HL-60 (cell line): ENCODE data around the gene ITGAL.
"Not testable (repeated sequence)": the region's sequence is repeated elsewhere in the genome, so short reads cannot be mapped to it uniquely, and the experiment has no call there.

ENCODE experiments used
- DNase-seq, 2 experiments: peaks; one replicate each; pipeline ENCODE4 v3.0.0-alpha.2; 2010 to 2020; ENCODE audit warnings: low read depth in 1 of 2, low spot score in 1 of 2
- H3K27ac ChIP-seq: fragments of 250-450 bp; sonication (Bioruptor Pico); replicated peaks from 2 replicates; pipeline ENCODE4 v1.5.1; 2020; ENCODE audit warnings: mild to moderate bottlenecking, moderate library complexity
- H3K27me3 ChIP-seq: fragments of 250-450 bp; sonication (Bioruptor Pico); 2 replicates; pipeline ENCODE4 v1.5.1; 2021; ENCODE audit warnings: mild to moderate bottlenecking, moderate library complexity; ENCODE audit not compliant: insufficient read depth, poor library complexity, severe bottlenecking
- H3K4me3 ChIP-seq: replicated peaks from 2 replicates; pipeline ENCODE4 v1.5.1; 2011; ENCODE audit warnings: mild to moderate bottlenecking, control low read depth, low read length; ENCODE audit not compliant: insufficient read depth
- GABPA ChIP-seq: IDR thresholded peaks from 2 replicates; pipeline ENCODE4 v1.6.1; 2012; ENCODE audit warnings: low read depth
- POLR2AphosphoS5 ChIP-seq: IDR thresholded peaks from 2 replicates; pipeline ENCODE4 v1.6.1; 2012; ENCODE audit warnings: low read depth
- REST ChIP-seq: IDR thresholded peaks from 2 replicates; pipeline ENCODE4 v1.6.1; 2012; ENCODE audit warnings: low read depth; ENCODE audit not compliant: insufficient replicate concordance
- SPI1 ChIP-seq: IDR thresholded peaks from 2 replicates; pipeline ENCODE4 v1.6.1; 2012; ENCODE audit warnings: low read depth, mild to moderate bottlenecking, borderline replicate concordance
- TF ChIP-seq, protein P1 (sequence below): IDR thresholded peaks from one replicate; pipeline ENCODE4 v1.5.1; 2011; ENCODE audit warnings: low read length, control low read depth, inconsistent platforms; ENCODE audit not compliant: insufficient read depth

Gene ITGAL

DNA sequence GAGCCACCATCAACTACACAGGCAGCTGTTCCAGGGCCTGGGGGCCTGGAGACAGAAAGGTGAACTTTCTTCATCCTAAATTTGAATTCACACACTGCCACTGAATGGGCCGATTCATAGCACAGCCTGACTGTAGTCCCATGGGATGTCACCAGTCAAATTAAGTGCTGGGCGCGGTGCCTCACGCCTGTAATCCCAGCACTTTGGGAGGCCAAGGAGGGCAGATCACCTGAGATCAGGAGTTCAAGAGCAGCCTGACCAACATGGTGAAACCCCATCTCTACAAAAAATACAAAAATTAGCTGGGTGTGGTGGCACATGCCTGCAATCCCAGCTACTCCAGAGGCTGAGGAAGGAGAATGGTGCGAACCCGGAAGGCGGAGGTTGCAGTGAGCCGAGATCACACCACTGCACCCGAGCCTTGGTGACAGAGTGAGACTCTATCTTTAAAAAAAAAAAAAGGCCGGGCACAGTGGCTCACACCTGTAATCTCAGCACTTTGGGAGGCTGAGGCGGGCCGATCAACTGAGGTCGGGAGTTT, 67.5 kb downstream of the ITGAL start:
- not testable (repeated sequence) for H3K4me3 ChIP-seq, H3K27ac ChIP-seq, DNase-seq, H3K27me3 ChIP-seq

GRCh38 chr16:30540916-30541464, 68.4 kb downstream of the ITGAL start:
- not testable (repeated sequence) for H3K27me3 ChIP-seq, DNase-seq, H3K4me3 ChIP-seq, H3K27ac ChIP-seq

DNA sequence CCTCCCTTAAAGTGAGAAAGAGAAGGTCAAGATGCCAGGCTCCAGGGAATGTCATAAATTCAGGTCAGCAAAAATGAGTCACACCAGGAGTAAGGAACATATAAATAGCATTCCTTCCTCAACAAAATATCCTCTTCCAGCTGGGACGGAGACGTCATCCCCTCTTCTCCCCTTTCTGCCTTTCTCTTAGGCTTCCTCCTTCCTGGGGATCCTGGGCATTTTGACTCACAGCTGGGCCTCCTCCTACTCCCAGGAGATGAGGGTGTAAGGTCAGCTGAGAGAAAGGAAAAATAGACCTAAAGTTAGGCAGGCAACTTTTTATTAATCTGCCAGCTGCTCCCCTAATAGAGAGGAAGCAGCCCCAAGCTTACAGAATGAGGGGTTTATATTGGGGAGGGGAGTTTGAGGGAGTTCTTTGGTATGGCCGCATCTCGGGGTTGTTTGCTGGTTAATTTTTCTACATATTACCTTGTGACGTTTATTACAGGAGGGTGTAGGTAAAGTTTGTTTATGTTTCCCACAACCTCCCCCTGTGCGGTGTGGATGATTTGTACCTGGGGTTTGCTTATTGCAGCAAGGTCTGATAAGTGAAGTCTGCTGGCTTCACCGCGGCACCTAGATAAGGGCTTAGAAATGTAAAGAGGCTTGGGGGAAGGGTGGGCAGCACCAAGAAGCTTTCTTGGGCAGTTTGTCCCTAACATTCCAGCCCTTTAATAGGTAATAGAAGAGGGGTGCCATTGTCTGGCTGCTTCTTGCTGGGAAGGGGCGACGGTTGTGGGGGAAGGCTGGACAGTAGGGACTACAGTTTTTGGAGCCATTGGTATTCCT, 69.2 kb downstream of the ITGAL start:
- no peak overlapping the region for H3K27ac ChIP-seq
- TF ChIP-seq REST = no peak
- no peak for TF ChIP-seq GABPA
- TF ChIP-seq, protein P1, sequence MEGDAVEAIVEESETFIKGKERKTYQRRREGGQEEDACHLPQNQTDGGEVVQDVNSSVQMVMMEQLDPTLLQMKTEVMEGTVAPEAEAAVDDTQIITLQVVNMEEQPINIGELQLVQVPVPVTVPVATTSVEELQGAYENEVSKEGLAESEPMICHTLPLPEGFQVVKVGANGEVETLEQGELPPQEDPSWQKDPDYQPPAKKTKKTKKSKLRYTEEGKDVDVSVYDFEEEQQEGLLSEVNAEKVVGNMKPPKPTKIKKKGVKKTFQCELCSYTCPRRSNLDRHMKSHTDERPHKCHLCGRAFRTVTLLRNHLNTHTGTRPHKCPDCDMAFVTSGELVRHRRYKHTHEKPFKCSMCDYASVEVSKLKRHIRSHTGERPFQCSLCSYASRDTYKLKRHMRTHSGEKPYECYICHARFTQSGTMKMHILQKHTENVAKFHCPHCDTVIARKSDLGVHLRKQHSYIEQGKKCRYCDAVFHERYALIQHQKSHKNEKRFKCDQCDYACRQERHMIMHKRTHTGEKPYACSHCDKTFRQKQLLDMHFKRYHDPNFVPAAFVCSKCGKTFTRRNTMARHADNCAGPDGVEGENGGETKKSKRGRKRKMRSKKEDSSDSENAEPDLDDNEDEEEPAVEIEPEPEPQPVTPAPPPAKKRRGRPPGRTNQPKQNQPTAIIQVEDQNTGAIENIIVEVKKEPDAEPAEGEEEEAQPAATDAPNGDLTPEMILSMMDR = no peak
- TF ChIP-seq POLR2AphosphoS5 = no peak
- TF ChIP-seq SPI1 = no peak
- no peaks in the 10 kb centered on the region for H3K27me3 ChIP-seq
- H3K4me3 ChIP-seq = no peak overlapping the region
- no peak for DNase-seq

- Histone ChIP-seq H3K4me3 (no peak overlapping the region), H3K27ac (no peak overlapping the region), H3K27me3 (no peaks in the 10 kb centered on the region)
- DNase-seq = no peak
- no peak for TF ChIP-seq POLR2AphosphoS5
- no peak for TF ChIP-seq REST
- TF ChIP-seq GABPA = no peak
- TF ChIP-seq, protein P1 = no peak
- no peak for TF ChIP-seq SPI1
Measured at GRCh38 chr16:30543067-30543466, 70.5 kb downstream of the ITGAL start.

DNA sequence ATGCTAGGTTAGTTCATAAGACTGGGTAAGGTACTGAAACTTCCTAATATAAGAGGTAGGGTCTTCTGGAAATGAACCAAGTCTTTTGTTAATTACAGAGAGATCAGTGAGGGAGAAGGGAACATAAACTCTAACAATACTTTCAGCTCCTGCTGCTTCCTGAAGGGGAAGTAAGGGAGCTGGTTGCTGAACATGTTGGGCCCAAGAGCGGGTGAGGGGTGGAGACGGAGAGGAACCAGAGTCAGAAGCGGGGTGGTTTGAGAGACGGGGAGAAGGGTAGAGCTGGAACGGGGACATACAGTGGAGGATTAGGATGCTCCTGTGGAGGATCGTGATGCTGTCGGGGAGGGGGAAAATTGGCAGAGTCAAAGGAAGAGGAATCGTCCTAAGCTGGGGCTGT, 73.6 kb downstream of the ITGAL start:
- DNase-seq = peak in 1 of 2 experiments; percentile 73
- Histone ChIP-seq H3K27me3 (no peaks in the 10 kb centered on the region), H3K4me3 (no peak overlapping the region), H3K27ac (peak overlapping the region; percentile 29)
- TF ChIP-seq POLR2AphosphoS5 (no peak), SPI1 (peak; percentile 39; the same call in 1 of the 2 replicates), REST (no peak), GABPA (no peak)
- TF ChIP-seq, protein P1 = no peak
